ENCODE results near the gene IL4R.
"Not testable (repeated sequence)": the region's sequence is repeated elsewhere in the genome, so short reads cannot be mapped to it uniquely, and the experiment has no call there.

IL4R gene

GRCh38 chr16:27385398-27385797 is 71.6 kb downstream of the IL4R start:
- DNase-seq = no peak

GRCh38 chr16:27386674-27387073 is 72.9 kb downstream of the IL4R start:
- no peak for DNase-seq

- DNase-seq = no peak
Measured at GRCh38 chr16:27387724-27388123, 74.0 kb downstream of the IL4R start.

- no peak for DNase-seq
Measured at GRCh38 chr16:27389272-27389961, 75.6 kb downstream of the IL4R start.

GRCh38 chr16:27390151-27390550 is 76.4 kb downstream of the IL4R start:
- no peak for DNase-seq

GRCh38 chr16:27392671-27393070 is 78.9 kb downstream of the IL4R start:
- no peak for DNase-seq

GRCh38 chr16:27394516-27394915 is 80.7 kb downstream of the IL4R start:
- no peak for DNase-seq

GRCh38 chr16:27398341-27398893 is 84.6 kb downstream of the IL4R start:
- not testable (repeated sequence) for DNase-seq

GRCh38 chr16:27398894-27399853 is 85.4 kb downstream of the IL4R start:
- no peak for DNase-seq

- DNase-seq = no peak
Measured at GRCh38 chr16:27399969-27400368, 86.2 kb downstream of the IL4R start.

GRCh38 chr16:27400751-27401620 is 87.2 kb downstream of the IL4R start:
- DNase-seq = no peak

- peak; percentile 82 for DNase-seq
Measured at GRCh38 chr16:27401768-27402568, 88.2 kb downstream of the IL4R start, which contains the start of gene IL21R. TSS of gene IL21R (plus strand) at chr16:27402174. CDS start at chr16:27430072, 27,898 bp downstream.

- DNase-seq = no peak
Measured at GRCh38 chr16:27402569-27402963, 88.8 kb downstream of the IL4R start.

- no peak for DNase-seq
Measured at GRCh38 chr16:27402964-27403600, 89.3 kb downstream of the IL4R start.

- no peak for DNase-seq
Measured at GRCh38 chr16:27403601-27403992, 89.8 kb downstream of the IL4R start.

- DNase-seq = no peak
Measured at GRCh38 chr16:27404163-27404823, 90.5 kb downstream of the IL4R start.

GRCh38 chr16:27405546-27406451 is 92.0 kb downstream of the IL4R start:
- peak; percentile 52 for DNase-seq

GRCh38 chr16:27406511-27407128 is 92.8 kb downstream of the IL4R start:
- DNase-seq = no peak

- no peak for DNase-seq
Measured at GRCh38 chr16:27407133-27407532, 93.4 kb downstream of the IL4R start.
